Osteocyte (in vitro differentiated cells): ENCODE results near the gene SLC38A1. TPM values are rescaled to one million over a fixed set of nuclear protein-coding genes. Genes with fewer than 3 reads are reported as not detected.

Source experiments
- DNase-seq: peaks from one replicate; pipeline ENCODE4 v3.0.0; 2021; ENCODE audit warnings: mixed read lengths; ENCODE audit not compliant: unreplicated experiment; ENCODE audit errors: extremely low spot score
- H3K27ac Mint-ChIP-seq: one replicate; pipeline ENCODE4 v1.8.0; 2021; ENCODE audit warnings: mild to moderate bottlenecking, mixed read lengths; ENCODE audit not compliant: unreplicated experiment
- H3K27me3 Mint-ChIP-seq: one replicate; pipeline ENCODE4 v1.8.0; 2021; ENCODE audit warnings: mixed read lengths; ENCODE audit not compliant: unreplicated experiment
- H3K36me3 Mint-ChIP-seq: one replicate; pipeline ENCODE4 v1.8.0; 2021; ENCODE audit warnings: mixed read lengths; ENCODE audit not compliant: unreplicated experiment
- H3K4me1 Mint-ChIP-seq: one replicate; pipeline ENCODE4 v1.8.0; 2021; ENCODE audit warnings: mixed read lengths; ENCODE audit not compliant: unreplicated experiment
- H3K4me3 Mint-ChIP-seq: one replicate; pipeline ENCODE4 v1.8.0; 2021; ENCODE audit warnings: mild to moderate bottlenecking, moderate library complexity, mixed read lengths; ENCODE audit not compliant: unreplicated experiment
- H3K9me3 Mint-ChIP-seq: one replicate; pipeline ENCODE4 v1.8.0; 2021; ENCODE audit warnings: mixed read lengths; ENCODE audit not compliant: unreplicated experiment
- CTCF ChIP-seq: fragments of 200-600 bp; sonication (generic); IDR thresholded peaks from 2 replicates; pipeline ENCODE4 v1.5.0; 2021; ENCODE audit warnings: antibody characterized with exemption, mild to moderate bottlenecking, moderate library complexity
- total RNA-seq: library from RNA; stranded (reverse); gene quantifications from 2 replicates; pipeline ENCODE4 v1.2.1, GENCODE V29; 2021

SLC38A1 gene
- total RNA-seq, 1 donor from 2014 or later = 132 TPM

DNA sequence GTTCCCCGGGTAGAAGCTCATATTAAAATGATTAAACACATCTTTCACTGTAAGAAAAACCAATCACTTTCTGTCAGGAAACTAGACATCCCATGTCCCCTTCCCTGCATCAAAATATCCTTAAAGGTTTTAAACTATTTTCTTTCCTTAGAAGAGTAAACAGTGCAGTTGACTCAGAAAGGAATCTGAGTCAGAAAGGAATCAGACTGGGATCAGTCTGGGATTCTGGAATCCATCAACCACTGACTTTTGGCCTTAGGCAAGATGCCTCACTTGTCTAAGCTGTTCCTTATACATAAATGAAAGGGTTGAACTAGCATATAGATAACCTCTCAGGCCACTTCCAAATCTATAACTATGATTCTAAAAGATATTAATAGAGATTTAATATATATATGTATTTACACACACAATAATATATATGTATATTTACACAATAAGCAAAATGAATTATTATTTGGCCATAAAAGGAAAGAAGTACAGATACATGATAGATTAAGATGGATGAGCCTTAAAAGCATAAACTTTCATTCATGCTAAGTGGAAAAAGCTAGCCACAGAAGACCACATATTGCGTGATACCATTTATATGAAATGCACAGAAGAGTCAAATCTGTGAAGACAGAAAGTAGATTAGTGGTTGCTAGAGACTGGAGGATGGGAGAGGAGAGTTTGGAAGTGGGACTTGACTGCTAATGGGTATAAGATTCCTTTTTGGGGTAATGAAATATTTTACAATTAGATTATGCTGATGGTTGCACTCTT is 114.4 kb downstream of the SLC38A1 start:
- peaks cover 29% of the 10 kb centered on the region for H3K4me1 Mint-ChIP-seq
- peaks cover 11% of the 10 kb centered on the region for H3K9me3 Mint-ChIP-seq
- H3K27me3 Mint-ChIP-seq = no peaks in the 10 kb centered on the region
- no peak for TF ChIP-seq CTCF
- peaks cover 4% of the 10 kb centered on the region for H3K36me3 Mint-ChIP-seq
- H3K27ac Mint-ChIP-seq = peak overlapping the region; percentile 75
- peak overlapping the region; percentile 27 for H3K4me3 Mint-ChIP-seq
- no peak for DNase-seq

- peaks cover 29% of the 10 kb centered on the region for H3K4me1 Mint-ChIP-seq
- peak; percentile 77 for TF ChIP-seq CTCF
- H3K4me3 Mint-ChIP-seq = peak overlapping the region; percentile 27
- peaks cover 11% of the 10 kb centered on the region for H3K9me3 Mint-ChIP-seq
- DNase-seq = no peak
- H3K36me3 Mint-ChIP-seq = peaks cover 4% of the 10 kb centered on the region
- H3K27me3 Mint-ChIP-seq = no peaks in the 10 kb centered on the region
- peak overlapping the region; percentile 75 for H3K27ac Mint-ChIP-seq
Measured at GRCh38 chr12:46153268-46153872, 115.5 kb downstream of the SLC38A1 start.

DNA sequence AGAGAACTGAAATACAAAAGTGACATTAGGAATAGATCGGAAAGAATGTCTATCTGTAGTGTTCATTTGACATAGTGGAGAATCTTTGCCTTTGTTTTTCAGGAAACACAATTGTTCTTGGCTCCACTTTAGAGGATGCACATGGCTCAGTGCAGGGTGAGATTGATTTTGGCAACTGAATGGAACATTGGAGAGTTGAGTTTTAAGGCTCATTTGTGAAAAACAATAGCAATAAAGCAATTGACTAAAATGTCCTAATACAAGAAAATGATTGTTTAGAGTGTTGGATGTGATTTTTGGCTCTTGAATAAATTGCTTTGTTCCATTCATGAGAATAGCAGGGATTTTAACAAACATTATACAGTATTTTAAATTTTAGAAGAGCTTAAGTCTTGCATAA is 116.4 kb downstream of the SLC38A1 start:
- DNase-seq = no peak
- H3K4me3 Mint-ChIP-seq = no peak overlapping the region
- H3K4me1 Mint-ChIP-seq = peaks cover 27% of the 10 kb centered on the region
- peaks cover 4% of the 10 kb centered on the region for H3K36me3 Mint-ChIP-seq
- H3K27ac Mint-ChIP-seq = no peak overlapping the region
- H3K27me3 Mint-ChIP-seq = no peaks in the 10 kb centered on the region
- no peak for TF ChIP-seq CTCF
- peaks cover 11% of the 10 kb centered on the region for H3K9me3 Mint-ChIP-seq

GRCh38 chr12:46150735-46151134 is 118.1 kb downstream of the SLC38A1 start:
- no peaks in the 10 kb centered on the region for H3K27me3 Mint-ChIP-seq
- H3K4me1 Mint-ChIP-seq = peaks cover 23% of the 10 kb centered on the region
- H3K27ac Mint-ChIP-seq = no peak overlapping the region
- H3K36me3 Mint-ChIP-seq = no peaks in the 10 kb centered on the region
- TF ChIP-seq CTCF = no peak
- no peak for DNase-seq
- no peaks in the 10 kb centered on the region for H3K9me3 Mint-ChIP-seq
- H3K4me3 Mint-ChIP-seq = no peak overlapping the region

GRCh38 chr12:46149905-46150304 is 118.9 kb downstream of the SLC38A1 start:
- no peak overlapping the region for H3K4me3 Mint-ChIP-seq
- peaks cover 23% of the 10 kb centered on the region for H3K4me1 Mint-ChIP-seq
- H3K36me3 Mint-ChIP-seq = no peaks in the 10 kb centered on the region
- H3K27ac Mint-ChIP-seq = no peak overlapping the region
- H3K9me3 Mint-ChIP-seq = no peaks in the 10 kb centered on the region
- no peak for DNase-seq
- no peaks in the 10 kb centered on the region for H3K27me3 Mint-ChIP-seq
- TF ChIP-seq CTCF = no peak
